Gastroesophageal sphincter (tissue), 3 donors: ENCODE results near the gene RAI1.

Experiments used
- CTCF ChIP-seq, 4 experiments: fragments of 200-600 bp in 2 of 4; fragments of 450-650 bp in 2 of 4; sonication (generic) in 1 of 4; IDR thresholded peaks; one replicate each; pipeline ENCODE4 v1.5.1; 2017 to 2019; ENCODE audit warnings: antibody characterized with exemption in 4 of 4, mild to moderate bottlenecking in 2 of 4, moderate library complexity in 2 of 4
- POLR2A ChIP-seq, 2 donors: fragments of 450-650 bp; IDR thresholded peaks; one replicate each; pipeline ENCODE4 v1.6.1; 2017; ENCODE audit warnings: antibody characterized with exemption in 2 of 2, mild to moderate bottlenecking in 2 of 2, moderate library complexity in 1 of 2
- POLR2AphosphoS5 ChIP-seq: sonication (generic); formaldehyde crosslinking; IDR thresholded peaks from one replicate; pipeline ENCODE4 v1.6.1; 2017; ENCODE audit warnings: antibody characterized with exemption

GRCh38 chr17:17635126-17635525 is 46.1 kb upstream of the RAI1 start:
- TF ChIP-seq POLR2A (IDR thresholded peaks at IDR 0.05), result no peak
- TF ChIP-seq CTCF (IDR thresholded peaks at IDR 0.05), result no peak
- no peak for TF ChIP-seq POLR2AphosphoS5
